Esophagus muscularis mucosa (tissue), 4 donors: ENCODE results near the gene PDS5A.

ENCODE experiments used
- EP300 ChIP-seq: sonication (generic); formaldehyde crosslinking; IDR thresholded peaks from one replicate; pipeline ENCODE4 v1.6.1; 2017; ENCODE audit warnings: antibody characterized with exemption
- POLR2A ChIP-seq: fragments of 450-650 bp; IDR thresholded peaks from one replicate; pipeline ENCODE4 v1.6.1; 2017; ENCODE audit warnings: antibody characterized with exemption, moderate library complexity, mild to moderate bottlenecking, low read depth
- POLR2AphosphoS5 ChIP-seq, 2 donors: sonication (generic); formaldehyde crosslinking; IDR thresholded peaks; one replicate each; pipeline ENCODE4 v1.6.1; 2017; ENCODE audit warnings: antibody characterized with exemption in 2 of 2
- TF ChIP-seq, protein P1 (sequence below), 3 experiments: fragments of 200-600 bp in 2 of 3; fragments of 450-650 bp in 1 of 3; sonication (generic) in 2 of 3; IDR thresholded peaks; one replicate each; pipeline ENCODE4 v1.5.1; 2017 to 2019; ENCODE audit warnings: antibody characterized with exemption in 3 of 3, mild to moderate bottlenecking in 2 of 3, moderate library complexity in 1 of 3

DNA sequence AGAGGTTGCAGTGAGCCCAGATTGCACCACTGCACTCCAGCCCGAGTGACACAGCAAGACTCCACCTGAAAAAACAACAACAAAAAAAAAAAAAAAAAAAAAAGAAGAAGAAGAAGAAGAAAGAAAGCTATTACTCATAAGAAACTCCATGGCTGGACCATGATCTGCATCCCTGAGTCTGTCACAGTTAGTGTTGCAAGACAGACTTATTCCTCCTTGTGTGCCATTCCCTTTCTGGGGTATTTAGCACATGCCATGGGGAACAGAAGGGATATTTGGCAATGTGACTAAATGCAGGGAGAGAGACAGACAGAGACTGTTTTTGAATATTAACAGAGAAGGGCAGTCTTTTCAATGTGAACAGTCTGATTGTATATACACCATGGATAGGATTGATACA is 16.7 kb upstream of the PDS5A start:
- TF ChIP-seq, protein P1, sequence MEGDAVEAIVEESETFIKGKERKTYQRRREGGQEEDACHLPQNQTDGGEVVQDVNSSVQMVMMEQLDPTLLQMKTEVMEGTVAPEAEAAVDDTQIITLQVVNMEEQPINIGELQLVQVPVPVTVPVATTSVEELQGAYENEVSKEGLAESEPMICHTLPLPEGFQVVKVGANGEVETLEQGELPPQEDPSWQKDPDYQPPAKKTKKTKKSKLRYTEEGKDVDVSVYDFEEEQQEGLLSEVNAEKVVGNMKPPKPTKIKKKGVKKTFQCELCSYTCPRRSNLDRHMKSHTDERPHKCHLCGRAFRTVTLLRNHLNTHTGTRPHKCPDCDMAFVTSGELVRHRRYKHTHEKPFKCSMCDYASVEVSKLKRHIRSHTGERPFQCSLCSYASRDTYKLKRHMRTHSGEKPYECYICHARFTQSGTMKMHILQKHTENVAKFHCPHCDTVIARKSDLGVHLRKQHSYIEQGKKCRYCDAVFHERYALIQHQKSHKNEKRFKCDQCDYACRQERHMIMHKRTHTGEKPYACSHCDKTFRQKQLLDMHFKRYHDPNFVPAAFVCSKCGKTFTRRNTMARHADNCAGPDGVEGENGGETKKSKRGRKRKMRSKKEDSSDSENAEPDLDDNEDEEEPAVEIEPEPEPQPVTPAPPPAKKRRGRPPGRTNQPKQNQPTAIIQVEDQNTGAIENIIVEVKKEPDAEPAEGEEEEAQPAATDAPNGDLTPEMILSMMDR (IDR thresholded peaks at IDR 0.05), result no peak
- TF ChIP-seq POLR2AphosphoS5 (IDR thresholded peaks at IDR 0.05) (no peak), POLR2A (no peak), EP300 (no peak)
